Dedifferentiated amniotic fluid mesenchymal stem cell (primary cell): Measurements from ENCODE around the gene HEMK1.

Experiments used
- DNase-seq: peaks from one replicate; pipeline ENCODE4 v3.0.0-alpha.2; 2016; ENCODE audit errors: extremely low spot score

HEMK1 gene

GRCh38 chr3:50600841-50601591 lies 31.7 kb downstream of the HEMK1 start:
- DNase-seq = peak; percentile 73

GRCh38 chr3:50602595-50603191 lies 33.4 kb downstream of the HEMK1 start:
- DNase-seq = no peak

GRCh38 chr3:50603261-50604109 lies 34.2 kb downstream of the HEMK1 start:
- no peak for DNase-seq

GRCh38 chr3:50604110-50604621 lies 34.8 kb downstream of the HEMK1 start:
- DNase-seq = no peak

GRCh38 chr3:50604628-50605588 lies 35.6 kb downstream of the HEMK1 start:
- no peak for DNase-seq

GRCh38 chr3:50605901-50606326 lies 36.6 kb downstream of the HEMK1 start:
- DNase-seq = no peak

- DNase-seq = no peak
Measured at GRCh38 chr3:50606596-50606995, 37.3 kb downstream of the HEMK1 start.

GRCh38 chr3:50607271-50608091 lies 38.2 kb downstream of the HEMK1 start:
- DNase-seq = no peak

- DNase-seq = no peak
Measured at GRCh38 chr3:50608278-50608677, 39.0 kb downstream of the HEMK1 start.

- DNase-seq = no peak
Measured at GRCh38 chr3:50609071-50609762, 39.9 kb downstream of the HEMK1 start.

- DNase-seq = no peak
Measured at GRCh38 chr3:50609763-50610085, 40.4 kb downstream of the HEMK1 start.

- no peak for DNase-seq
Measured at GRCh38 chr3:50610181-50610971, 41.1 kb downstream of the HEMK1 start.

- DNase-seq = no peak
Measured at GRCh38 chr3:50610992-50611463, 41.7 kb downstream of the HEMK1 start.

- peak; percentile 83 for DNase-seq
Measured at GRCh38 chr3:50611464-50612233, 42.3 kb downstream of the HEMK1 start, which contains the start of gene CISH. TSS of gene CISH (minus strand) at chr3:50611774. CDS start at chr3:50611650, 124 bp downstream.

- no peak for DNase-seq
Measured at GRCh38 chr3:50612234-50612882, 43.0 kb downstream of the HEMK1 start.

GRCh38 chr3:50612970-50613846 lies 43.9 kb downstream of the HEMK1 start:
- DNase-seq = no peak
